NCI-H524 treated with DMSO at 0.1 percent for 48 hours (cell line): Measurements from ENCODE around the gene ZNF628.

ENCODE experiments used
- DNase-seq: peaks from one replicate; lab custom pipeline; 2025; lab: John Stamatoyannopoulos, UW

The ZNF628 gene

DNA sequence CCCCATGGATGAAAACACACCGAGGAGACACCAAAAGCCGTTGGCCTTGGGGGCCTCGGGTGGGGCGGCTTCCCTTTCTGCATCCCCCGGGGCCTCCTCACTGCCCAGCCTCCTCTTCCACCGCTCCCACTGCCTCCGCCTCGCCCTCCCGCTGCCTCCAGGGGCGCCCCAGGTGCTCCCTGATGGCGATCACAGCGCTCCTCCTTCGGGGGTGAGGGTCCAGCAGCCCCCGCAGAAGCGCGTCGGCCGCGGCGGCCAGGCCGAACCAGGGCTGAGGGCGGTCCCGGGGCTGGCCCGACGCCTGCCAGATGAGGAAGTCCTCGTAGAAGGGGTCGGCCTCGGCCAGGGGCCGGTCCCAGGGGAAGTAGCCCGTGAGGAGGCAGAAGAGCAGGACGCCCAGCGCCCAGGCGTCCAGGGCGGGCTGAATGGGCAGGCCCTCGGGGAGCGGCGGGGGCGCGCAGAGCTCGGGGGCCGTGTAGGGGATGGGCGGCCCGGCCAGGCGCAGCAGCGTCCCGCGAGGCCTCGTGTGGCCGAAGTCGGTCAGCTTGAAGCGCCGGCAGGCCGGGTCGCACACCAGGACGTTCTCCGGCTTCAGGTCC lies 53.3 kb downstream of the ZNF628 start:
- no peak for DNase-seq

DNA sequence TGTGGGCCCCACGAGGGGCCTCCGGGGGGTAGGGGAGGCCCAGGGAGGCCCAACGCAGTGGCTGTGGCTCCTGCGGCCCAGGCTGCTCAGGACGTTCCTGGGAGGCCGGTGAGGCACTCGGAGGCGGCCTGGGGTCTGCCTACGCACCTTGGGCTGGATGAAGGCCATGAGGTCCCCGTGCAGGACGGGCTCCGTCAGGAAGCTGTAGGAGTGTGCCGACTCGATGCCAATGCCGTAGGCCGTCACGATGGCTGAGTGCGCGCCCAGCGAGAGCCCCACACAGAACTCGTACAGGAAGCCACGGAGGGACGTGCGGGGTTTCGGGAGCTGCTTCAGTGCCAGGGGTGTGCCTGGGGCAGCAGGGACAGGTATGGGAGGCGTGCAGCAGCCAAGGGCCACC lies 54.6 kb downstream of the ZNF628 start:
- no peak for DNase-seq
